Measurements from ENCODE around the gene MROH2B.

MROH2B gene

GRCh38 chr5:41094871-41095270 lies 23.7 kb upstream of the MROH2B start:
- FAIRE-seq (no peak), DNase-seq (ENCODE audit: insufficient read length, low spot score) (no peak)
- no peak for TF ChIP-seq POLR2AphosphoS5 (IDR thresholded peaks at IDR 0.05; ENCODE audit: low read depth, low read length)

GRCh38 chr5:41093803-41094202 lies 22.7 kb upstream of the MROH2B start:
- FAIRE-seq: no peak
- TF ChIP-seq POU2F2 (IDR thresholded peaks at IDR 0.05; ENCODE audit: low read depth, low read length): no peak
- no peak for TF ChIP-seq POLR2A (IDR thresholded peaks at IDR 0.05; ENCODE audit: low read depth, low read length)
- no peak for TF ChIP-seq PAX5 (IDR thresholded peaks at IDR 0.05; ENCODE audit: insufficient read depth, low read length, severe bottlenecking)
- TF ChIP-seq SPI1 (IDR thresholded peaks at IDR 0.05; ENCODE audit: low read depth, low read length): no peak
- TF ChIP-seq TAF1 (IDR thresholded peaks at IDR 0.05; ENCODE audit: low read depth, low read length): no peak
- TF ChIP-seq POLR2AphosphoS5 (IDR thresholded peaks at IDR 0.05; ENCODE audit: low read depth, low read length): no peak
- DNase-seq (ENCODE audit: insufficient read length, low spot score): no peak

GRCh38 chr5:41087461-41087860 lies 16.3 kb upstream of the MROH2B start:
- DNase-seq (ENCODE audit: insufficient read length, low spot score) (no peak), FAIRE-seq (no peak)
- TF ChIP-seq SPI1 (IDR thresholded peaks at IDR 0.05; ENCODE audit: low read depth, low read length) (no peak), PAX5 (IDR thresholded peaks at IDR 0.05; ENCODE audit: insufficient read depth, low read length, severe bottlenecking) (no peak), POLR2A (IDR thresholded peaks at IDR 0.05; ENCODE audit: low read depth, low read length) (no peak), TAF1 (IDR thresholded peaks at IDR 0.05; ENCODE audit: low read depth, low read length) (no peak), POU2F2 (IDR thresholded peaks at IDR 0.05; ENCODE audit: low read depth, low read length) (no peak), POLR2AphosphoS5 (IDR thresholded peaks at IDR 0.05; ENCODE audit: low read depth, low read length) (no peak)

GRCh38 chr5:41083306-41083705 lies 12.2 kb upstream of the MROH2B start:
- DNase-seq (ENCODE audit: insufficient read length, low spot score): no peak
- FAIRE-seq: no peak
- TF ChIP-seq TAF1 (IDR thresholded peaks at IDR 0.05; ENCODE audit: low read depth, low read length): no peak

GRCh38 chr5:41071975-41072374 lies 833 bp upstream of the MROH2B start:
- DNase-seq (ENCODE audit: insufficient read length, low spot score): no peak
- TF ChIP-seq POLR2A (IDR thresholded peaks at IDR 0.05; ENCODE audit: low read depth, low read length): no peak
- no peak for TF ChIP-seq POU2F2 (IDR thresholded peaks at IDR 0.05; ENCODE audit: low read depth, low read length)
- no peak for TF ChIP-seq SPI1 (IDR thresholded peaks at IDR 0.05; ENCODE audit: low read depth, low read length)
- no peak for TF ChIP-seq PAX5 (IDR thresholded peaks at IDR 0.05; ENCODE audit: insufficient read depth, low read length, severe bottlenecking)
- no peak for TF ChIP-seq POLR2AphosphoS5 (IDR thresholded peaks at IDR 0.05; ENCODE audit: low read depth, low read length)
- TF ChIP-seq TAF1 (IDR thresholded peaks at IDR 0.05; ENCODE audit: low read depth, low read length): no peak

GRCh38 chr5:41067714-41068568 lies 3.2 kb downstream of the MROH2B start:
- DNase-seq (ENCODE audit: insufficient read length, low spot score): no peak
- TF ChIP-seq POLR2A (IDR thresholded peaks at IDR 0.05; ENCODE audit: low read depth, low read length) (no peak), POLR2AphosphoS5 (IDR thresholded peaks at IDR 0.05; ENCODE audit: low read depth, low read length) (no peak), PAX5 (IDR thresholded peaks at IDR 0.05; ENCODE audit: insufficient read depth, low read length, severe bottlenecking) (no peak), TAF1 (IDR thresholded peaks at IDR 0.05; ENCODE audit: low read depth, low read length) (no peak), SPI1 (IDR thresholded peaks at IDR 0.05; ENCODE audit: low read depth, low read length) (no peak)

More at GRCh38 chr5:41071975-41072374, 833 bp upstream of the MROH2B start:
- FAIRE-seq: no peak

GRCh38 chr5:41065691-41066335 lies 5.3 kb downstream of the MROH2B start:
- DNase-seq (ENCODE audit: insufficient read length, low spot score) (no peak), FAIRE-seq (no peak)
- TF ChIP-seq POU2F2 (IDR thresholded peaks at IDR 0.05; ENCODE audit: low read depth, low read length): no peak
- no peak for TF ChIP-seq PAX5 (IDR thresholded peaks at IDR 0.05; ENCODE audit: insufficient read depth, low read length, severe bottlenecking)
- no peak for TF ChIP-seq TAF1 (IDR thresholded peaks at IDR 0.05; ENCODE audit: low read depth, low read length)
- no peak for TF ChIP-seq POLR2A (IDR thresholded peaks at IDR 0.05; ENCODE audit: low read depth, low read length)
- no peak for TF ChIP-seq POLR2AphosphoS5 (IDR thresholded peaks at IDR 0.05; ENCODE audit: low read depth, low read length)
- no peak for TF ChIP-seq SPI1 (IDR thresholded peaks at IDR 0.05; ENCODE audit: low read depth, low read length)

More at GRCh38 chr5:41067714-41068568, 3.2 kb downstream of the MROH2B start:
- FAIRE-seq: no peak

GRCh38 chr5:41057940-41058339 lies 13.2 kb downstream of the MROH2B start:
- DNase-seq (ENCODE audit: insufficient read length, low spot score): no peak
- no peak for FAIRE-seq
- TF ChIP-seq PAX5 (IDR thresholded peaks at IDR 0.05; ENCODE audit: insufficient read depth, low read length, severe bottlenecking) (no peak), TAF1 (IDR thresholded peaks at IDR 0.05; ENCODE audit: low read depth, low read length) (no peak), POLR2A (IDR thresholded peaks at IDR 0.05; ENCODE audit: low read depth, low read length) (no peak), POLR2AphosphoS5 (IDR thresholded peaks at IDR 0.05; ENCODE audit: low read depth, low read length) (no peak), SPI1 (IDR thresholded peaks at IDR 0.05; ENCODE audit: low read depth, low read length) (no peak), POU2F2 (IDR thresholded peaks at IDR 0.05; ENCODE audit: low read depth, low read length) (no peak)

- no peak for FAIRE-seq
- no peak for TF ChIP-seq TAF1 (IDR thresholded peaks at IDR 0.05; ENCODE audit: low read depth, low read length)
- TF ChIP-seq POLR2AphosphoS5 (IDR thresholded peaks at IDR 0.05; ENCODE audit: low read depth, low read length): no peak
- TF ChIP-seq POU2F2 (IDR thresholded peaks at IDR 0.05; ENCODE audit: low read depth, low read length): no peak
- TF ChIP-seq SPI1 (IDR thresholded peaks at IDR 0.05; ENCODE audit: low read depth, low read length): no peak
- TF ChIP-seq POLR2A (IDR thresholded peaks at IDR 0.05; ENCODE audit: low read depth, low read length): no peak
- no peak for TF ChIP-seq PAX5 (IDR thresholded peaks at IDR 0.05; ENCODE audit: insufficient read depth, low read length, severe bottlenecking)
- no peak for DNase-seq (ENCODE audit: insufficient read length, low spot score)
These were observed 13.9 kb downstream of the MROH2B start for GRCh38 chr5:41057231-41057630.

- no peak for FAIRE-seq
- DNase-seq (ENCODE audit: insufficient read length, low spot score): no peak
- TF ChIP-seq POLR2A (IDR thresholded peaks at IDR 0.05; ENCODE audit: low read depth, low read length) (no peak), PAX5 (IDR thresholded peaks at IDR 0.05; ENCODE audit: insufficient read depth, low read length, severe bottlenecking) (no peak), SPI1 (IDR thresholded peaks at IDR 0.05; ENCODE audit: low read depth, low read length) (no peak), POU2F2 (IDR thresholded peaks at IDR 0.05; ENCODE audit: low read depth, low read length) (no peak)
These were observed 22.2 kb downstream of the MROH2B start for GRCh38 chr5:41048986-41049385.
